Measurements from ENCODE around the gene ZDHHC6.
"Not testable (repeated sequence)": the region's sequence is repeated elsewhere in the genome, so short reads cannot be mapped to it uniquely, and the experiment has no call there.

The ZDHHC6 gene

DNA sequence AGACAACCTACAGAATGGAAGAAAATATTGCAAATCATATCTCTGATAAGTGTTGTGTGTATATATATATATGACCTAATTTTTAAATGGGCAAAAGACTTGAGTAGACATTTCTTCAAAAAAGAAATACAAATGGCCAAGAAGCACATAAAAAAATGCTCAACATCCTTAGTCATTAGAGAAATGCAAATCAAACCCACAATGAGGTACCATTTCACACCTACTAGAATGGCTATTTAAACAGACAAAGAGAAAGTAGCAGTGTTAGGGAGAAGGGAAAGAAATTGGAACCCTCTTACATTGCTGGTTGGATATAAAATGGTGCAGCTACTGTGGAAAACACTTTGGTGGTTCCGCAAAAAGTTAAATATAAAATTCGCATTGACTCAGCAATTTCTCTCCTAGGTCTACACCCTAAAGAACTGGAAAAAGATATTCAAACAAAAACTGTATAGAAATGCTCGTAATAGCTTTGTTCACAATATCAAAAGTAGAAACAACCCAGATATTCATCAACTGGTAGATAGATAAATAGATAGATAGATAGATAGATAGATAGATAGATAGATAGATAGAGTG lies 56.5 kb downstream of the ZDHHC6 start:
- Histone ChIP-seq H3K4me3 (replicated peaks; ENCODE audit: insufficient read depth, low read length) (no peak overlapping the region), H3K27ac (replicated peaks) (no peak overlapping the region), H3K27me3 (ENCODE audit: insufficient read depth, poor library complexity, severe bottlenecking) (no peaks in the 10 kb centered on the region)
- no peak for DNase-seq (ENCODE audit: low read depth in 1 of 2, low spot score in 1 of 2)
- TF ChIP-seq POLR2AphosphoS5 (IDR thresholded peaks at IDR 0.05; ENCODE audit: low read depth) (no peak), GABPA (IDR thresholded peaks at IDR 0.05; ENCODE audit: low read depth) (no peak), SPI1 (IDR thresholded peaks at IDR 0.05; ENCODE audit: borderline replicate concordance, low read depth) (no peak)
- TF ChIP-seq, protein P1, sequence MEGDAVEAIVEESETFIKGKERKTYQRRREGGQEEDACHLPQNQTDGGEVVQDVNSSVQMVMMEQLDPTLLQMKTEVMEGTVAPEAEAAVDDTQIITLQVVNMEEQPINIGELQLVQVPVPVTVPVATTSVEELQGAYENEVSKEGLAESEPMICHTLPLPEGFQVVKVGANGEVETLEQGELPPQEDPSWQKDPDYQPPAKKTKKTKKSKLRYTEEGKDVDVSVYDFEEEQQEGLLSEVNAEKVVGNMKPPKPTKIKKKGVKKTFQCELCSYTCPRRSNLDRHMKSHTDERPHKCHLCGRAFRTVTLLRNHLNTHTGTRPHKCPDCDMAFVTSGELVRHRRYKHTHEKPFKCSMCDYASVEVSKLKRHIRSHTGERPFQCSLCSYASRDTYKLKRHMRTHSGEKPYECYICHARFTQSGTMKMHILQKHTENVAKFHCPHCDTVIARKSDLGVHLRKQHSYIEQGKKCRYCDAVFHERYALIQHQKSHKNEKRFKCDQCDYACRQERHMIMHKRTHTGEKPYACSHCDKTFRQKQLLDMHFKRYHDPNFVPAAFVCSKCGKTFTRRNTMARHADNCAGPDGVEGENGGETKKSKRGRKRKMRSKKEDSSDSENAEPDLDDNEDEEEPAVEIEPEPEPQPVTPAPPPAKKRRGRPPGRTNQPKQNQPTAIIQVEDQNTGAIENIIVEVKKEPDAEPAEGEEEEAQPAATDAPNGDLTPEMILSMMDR (IDR thresholded peaks at IDR 0.05; ENCODE audit: insufficient read depth, low read length), result no peak
- TF ChIP-seq, protein P2, sequence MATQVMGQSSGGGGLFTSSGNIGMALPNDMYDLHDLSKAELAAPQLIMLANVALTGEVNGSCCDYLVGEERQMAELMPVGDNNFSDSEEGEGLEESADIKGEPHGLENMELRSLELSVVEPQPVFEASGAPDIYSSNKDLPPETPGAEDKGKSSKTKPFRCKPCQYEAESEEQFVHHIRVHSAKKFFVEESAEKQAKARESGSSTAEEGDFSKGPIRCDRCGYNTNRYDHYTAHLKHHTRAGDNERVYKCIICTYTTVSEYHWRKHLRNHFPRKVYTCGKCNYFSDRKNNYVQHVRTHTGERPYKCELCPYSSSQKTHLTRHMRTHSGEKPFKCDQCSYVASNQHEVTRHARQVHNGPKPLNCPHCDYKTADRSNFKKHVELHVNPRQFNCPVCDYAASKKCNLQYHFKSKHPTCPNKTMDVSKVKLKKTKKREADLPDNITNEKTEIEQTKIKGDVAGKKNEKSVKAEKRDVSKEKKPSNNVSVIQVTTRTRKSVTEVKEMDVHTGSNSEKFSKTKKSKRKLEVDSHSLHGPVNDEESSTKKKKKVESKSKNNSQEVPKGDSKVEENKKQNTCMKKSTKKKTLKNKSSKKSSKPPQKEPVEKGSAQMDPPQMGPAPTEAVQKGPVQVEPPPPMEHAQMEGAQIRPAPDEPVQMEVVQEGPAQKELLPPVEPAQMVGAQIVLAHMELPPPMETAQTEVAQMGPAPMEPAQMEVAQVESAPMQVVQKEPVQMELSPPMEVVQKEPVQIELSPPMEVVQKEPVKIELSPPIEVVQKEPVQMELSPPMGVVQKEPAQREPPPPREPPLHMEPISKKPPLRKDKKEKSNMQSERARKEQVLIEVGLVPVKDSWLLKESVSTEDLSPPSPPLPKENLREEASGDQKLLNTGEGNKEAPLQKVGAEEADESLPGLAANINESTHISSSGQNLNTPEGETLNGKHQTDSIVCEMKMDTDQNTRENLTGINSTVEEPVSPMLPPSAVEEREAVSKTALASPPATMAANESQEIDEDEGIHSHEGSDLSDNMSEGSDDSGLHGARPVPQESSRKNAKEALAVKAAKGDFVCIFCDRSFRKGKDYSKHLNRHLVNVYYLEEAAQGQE (IDR thresholded peaks at IDR 0.05; ENCODE audit: insufficient replicate concordance, low read depth), result no peak

DNA sequence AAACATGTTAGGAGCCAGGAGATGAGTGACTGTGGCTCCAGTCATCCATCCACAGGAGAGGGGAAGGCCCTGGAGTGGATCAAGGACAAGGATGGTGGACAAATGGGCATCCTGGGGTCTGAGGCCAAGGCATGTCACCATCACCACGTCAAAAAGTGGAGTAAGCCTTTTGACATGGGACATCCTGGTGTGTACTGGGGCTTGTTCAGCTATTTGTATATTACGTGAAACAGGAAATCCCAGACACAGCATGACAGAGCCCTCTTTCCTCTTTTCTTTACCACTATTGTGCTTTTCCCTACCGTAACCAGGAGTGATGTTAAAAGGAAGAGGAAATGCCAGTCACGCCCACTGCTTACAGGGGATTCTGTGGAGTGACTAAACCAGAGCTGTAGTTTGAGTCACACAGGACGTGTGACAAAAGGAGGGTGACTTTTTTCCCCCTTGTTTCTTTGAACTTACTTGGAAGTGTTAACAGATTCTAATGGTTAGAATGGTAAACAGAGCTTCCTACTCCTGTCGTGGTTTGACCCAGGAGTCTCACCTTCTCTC lies 57.4 kb downstream of the ZDHHC6 start:
- Histone ChIP-seq H3K27ac (replicated peaks) (no peak overlapping the region), H3K4me3 (replicated peaks; ENCODE audit: insufficient read depth, low read length) (no peak overlapping the region), H3K27me3 (ENCODE audit: insufficient read depth, poor library complexity, severe bottlenecking) (no peaks in the 10 kb centered on the region)
- TF ChIP-seq POLR2AphosphoS5 (IDR thresholded peaks at IDR 0.05; ENCODE audit: low read depth) (no peak), GABPA (IDR thresholded peaks at IDR 0.05; ENCODE audit: low read depth) (no peak)
- TF ChIP-seq, protein P2 (IDR thresholded peaks at IDR 0.05; ENCODE audit: insufficient replicate concordance, low read depth), result no peak
- peak in 1 of 2 experiments; percentile 8 for DNase-seq (ENCODE audit: low read depth in 1 of 2, low spot score in 1 of 2)

DNA sequence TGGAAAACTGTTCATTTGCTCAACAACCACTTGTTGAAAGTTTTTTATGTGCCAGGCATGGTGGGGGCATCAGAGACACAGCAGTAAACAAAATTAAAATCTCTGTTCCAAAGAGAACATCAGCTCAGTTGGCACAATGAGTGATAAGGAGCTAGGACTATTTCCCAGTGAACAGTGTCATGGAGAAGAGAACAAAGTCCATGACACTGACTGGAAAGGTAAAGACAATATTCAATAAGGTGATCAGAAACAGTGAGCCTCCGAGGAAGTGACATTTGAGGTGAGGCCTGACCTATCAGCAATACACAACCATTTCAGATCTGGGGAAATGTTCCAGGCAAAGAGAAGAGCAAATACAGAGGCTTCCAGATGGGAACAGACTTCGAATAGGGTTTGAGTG lies 58.2 kb downstream of the ZDHHC6 start:
- H3K4me3 ChIP-seq (replicated peaks; ENCODE audit: insufficient read depth, low read length), result no peak overlapping the region
- no peaks in the 10 kb centered on the region for H3K27me3 ChIP-seq (ENCODE audit: insufficient read depth, poor library complexity, severe bottlenecking)
- TF ChIP-seq, protein P2 (IDR thresholded peaks at IDR 0.05; ENCODE audit: insufficient replicate concordance, low read depth), result no peak
- no peak overlapping the region for H3K27ac ChIP-seq (replicated peaks)
- no peak for DNase-seq (ENCODE audit: low read depth in 1 of 2, low spot score in 1 of 2)

DNA sequence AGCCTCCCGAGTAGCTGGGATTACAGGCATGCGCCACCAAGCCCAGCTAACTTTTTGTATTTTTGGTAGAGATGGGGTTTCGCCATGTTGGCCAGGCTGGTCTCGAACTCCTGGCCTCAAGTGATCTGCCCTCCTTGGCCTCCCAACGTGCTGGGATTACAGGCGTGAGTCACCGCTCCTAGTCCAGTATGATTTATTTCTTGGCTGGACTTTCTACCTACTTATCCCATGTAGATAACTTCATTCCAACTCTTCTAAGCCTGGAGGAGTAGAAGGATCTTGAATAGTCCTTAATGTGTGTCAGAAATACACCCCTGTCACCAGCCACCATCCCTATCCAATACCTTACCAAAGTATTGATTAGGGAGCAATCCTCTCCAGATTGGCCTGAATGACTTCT lies 58.7 kb downstream of the ZDHHC6 start:
- H3K4me3 ChIP-seq (replicated peaks; ENCODE audit: insufficient read depth, low read length); H3K27me3 ChIP-seq (ENCODE audit: insufficient read depth, poor library complexity, severe bottlenecking); DNase-seq (ENCODE audit: low read depth in 1 of 2, low spot score in 1 of 2); H3K27ac ChIP-seq (replicated peaks): not testable (repeated sequence)

Measured in HL-60 (cell line).